Thoracic aorta (tissue), 2 donors: ENCODE data around the gene GJB1. TPM values are rescaled to one million over a fixed set of nuclear protein-coding genes. Genes with fewer than 3 reads are reported as not detected.

Experiments used
- total RNA-seq, 2 donors: library from RNA; depleted of rRNA; stranded (reverse); fragments of >200 nt; gene quantifications; one replicate each; pipeline versions ENCODE4 v1.1.0 to v1.2.3, GENCODE V29; 2016

The GJB1 gene
- total RNA-seq, 2 donors from 2014 or later, result not detected

Other genes starting within 250 kb of the GJB1 start
- gene SNX12, start 154.9 kb upstream of the GJB1 start, total RNA-seq, result 10 to 100 TPM; 33.9 to 62.1 TPM
- gene FOXO4, start 127.4 kb upstream of the GJB1 start, total RNA-seq, result 10 to 100 TPM; 10.9 to 19.2 TPM
- not detected for gene CXorf65, start 116.5 kb upstream of the GJB1 start, total RNA-seq
- 10 to 100 TPM in 1 of 2 donors, 1 to 10 TPM in 1; 4.9 to 14.2 TPM for gene IL2RG, start 111.6 kb upstream of the GJB1 start, total RNA-seq
- 10 to 100 TPM; 22.9 to 48.8 TPM for gene MED12, start 104.6 kb upstream of the GJB1 start, total RNA-seq
- 1 to 10 TPM; 1.1 to 1.8 TPM for gene NLGN3, start 78.4 kb upstream of the GJB1 start, total RNA-seq
- 10 to 100 TPM; 14.7 to 21.9 TPM for gene ZMYM3, start 30.9 kb downstream of the GJB1 start, total RNA-seq
- gene NONO, start 60.4 kb downstream of the GJB1 start, total RNA-seq, result 100 to 1,000 TPM; 168 to 243 TPM
- gene ITGB1BP2, start 78.5 kb downstream of the GJB1 start, total RNA-seq, result 10 to 100 TPM; 18.5 to 52.6 TPM
- gene TAF1, start 143.1 kb downstream of the GJB1 start, total RNA-seq, result 10 to 100 TPM; 38.0 to 81.0 TPM